SU-DHL-6 (cell line): Measurements from ENCODE around the gene UBAC2.

Experiments used
- CTCF ChIP-seq: fragments of 200-600 bp; sonication (generic); IDR thresholded peaks from one replicate; pipeline ENCODE4 v1.5.1; 2017; ENCODE audit warnings: antibody characterized with exemption, mild to moderate bottlenecking, low read length, moderate library complexity; ENCODE audit not compliant: insufficient read depth, poor library complexity, severe bottlenecking
- EZH2phosphoT487 ChIP-seq: fragments of 200-600 bp; sonication (generic), shearing (Covaris generic); conservative IDR thresholded peaks from 2 replicates; pipeline ENCODE4 v1.6.1; 2018; ENCODE audit warnings: mild to moderate bottlenecking, antibody characterized with exemption, low read length, moderate library complexity, mixed read lengths

GRCh38 chr13:99316657-99317256 lies 116.1 kb downstream of the UBAC2 start:
- TF ChIP-seq CTCF (no peak), EZH2phosphoT487 (no peak)
